ENCODE data around the gene LMF1.

Gene LMF1

DNA sequence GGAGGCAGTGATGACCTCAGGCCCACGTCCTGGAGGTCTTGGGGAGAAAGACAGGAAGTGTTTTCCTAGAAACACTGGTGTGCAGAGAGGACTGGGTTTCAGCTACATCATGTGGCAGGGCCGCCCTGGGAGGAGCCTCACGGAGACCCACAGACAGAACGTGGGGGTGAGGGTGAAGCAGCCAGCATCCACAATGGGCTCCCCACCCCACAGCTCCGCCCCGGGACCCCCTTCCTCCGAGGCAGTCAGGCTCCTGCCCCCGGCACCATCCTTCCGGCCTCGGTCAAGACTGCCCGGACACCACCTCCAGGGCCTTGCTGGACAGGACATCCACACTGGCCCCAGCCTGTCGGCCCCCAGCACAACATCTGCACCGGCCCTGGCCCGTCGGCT is 51.1 kb downstream of the LMF1 start:
- TF ChIP-seq POLR2AphosphoS5 (IDR thresholded peaks at IDR 0.05; ENCODE audit: low read depth, low read length) (no peak), FOXP2 (optimal IDR thresholded peaks at IDR 0.05; ENCODE audit: borderline replicate concordance, extremely low read depth, extremely low read length, insufficient read depth) (no peak), TAF1 (IDR thresholded peaks at IDR 0.05; ENCODE audit: borderline replicate concordance, insufficient read depth, low read length) (no peak), SIN3A (IDR thresholded peaks at IDR 0.05; ENCODE audit: borderline replicate concordance, insufficient read depth, low read length) (no peak)
- TF ChIP-seq, protein P1, sequence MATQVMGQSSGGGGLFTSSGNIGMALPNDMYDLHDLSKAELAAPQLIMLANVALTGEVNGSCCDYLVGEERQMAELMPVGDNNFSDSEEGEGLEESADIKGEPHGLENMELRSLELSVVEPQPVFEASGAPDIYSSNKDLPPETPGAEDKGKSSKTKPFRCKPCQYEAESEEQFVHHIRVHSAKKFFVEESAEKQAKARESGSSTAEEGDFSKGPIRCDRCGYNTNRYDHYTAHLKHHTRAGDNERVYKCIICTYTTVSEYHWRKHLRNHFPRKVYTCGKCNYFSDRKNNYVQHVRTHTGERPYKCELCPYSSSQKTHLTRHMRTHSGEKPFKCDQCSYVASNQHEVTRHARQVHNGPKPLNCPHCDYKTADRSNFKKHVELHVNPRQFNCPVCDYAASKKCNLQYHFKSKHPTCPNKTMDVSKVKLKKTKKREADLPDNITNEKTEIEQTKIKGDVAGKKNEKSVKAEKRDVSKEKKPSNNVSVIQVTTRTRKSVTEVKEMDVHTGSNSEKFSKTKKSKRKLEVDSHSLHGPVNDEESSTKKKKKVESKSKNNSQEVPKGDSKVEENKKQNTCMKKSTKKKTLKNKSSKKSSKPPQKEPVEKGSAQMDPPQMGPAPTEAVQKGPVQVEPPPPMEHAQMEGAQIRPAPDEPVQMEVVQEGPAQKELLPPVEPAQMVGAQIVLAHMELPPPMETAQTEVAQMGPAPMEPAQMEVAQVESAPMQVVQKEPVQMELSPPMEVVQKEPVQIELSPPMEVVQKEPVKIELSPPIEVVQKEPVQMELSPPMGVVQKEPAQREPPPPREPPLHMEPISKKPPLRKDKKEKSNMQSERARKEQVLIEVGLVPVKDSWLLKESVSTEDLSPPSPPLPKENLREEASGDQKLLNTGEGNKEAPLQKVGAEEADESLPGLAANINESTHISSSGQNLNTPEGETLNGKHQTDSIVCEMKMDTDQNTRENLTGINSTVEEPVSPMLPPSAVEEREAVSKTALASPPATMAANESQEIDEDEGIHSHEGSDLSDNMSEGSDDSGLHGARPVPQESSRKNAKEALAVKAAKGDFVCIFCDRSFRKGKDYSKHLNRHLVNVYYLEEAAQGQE (IDR thresholded peaks at IDR 0.05; ENCODE audit: insufficient read depth in 1 of 2, low read depth in 2 of 2, low read length in 2 of 2) = no peak

DNA sequence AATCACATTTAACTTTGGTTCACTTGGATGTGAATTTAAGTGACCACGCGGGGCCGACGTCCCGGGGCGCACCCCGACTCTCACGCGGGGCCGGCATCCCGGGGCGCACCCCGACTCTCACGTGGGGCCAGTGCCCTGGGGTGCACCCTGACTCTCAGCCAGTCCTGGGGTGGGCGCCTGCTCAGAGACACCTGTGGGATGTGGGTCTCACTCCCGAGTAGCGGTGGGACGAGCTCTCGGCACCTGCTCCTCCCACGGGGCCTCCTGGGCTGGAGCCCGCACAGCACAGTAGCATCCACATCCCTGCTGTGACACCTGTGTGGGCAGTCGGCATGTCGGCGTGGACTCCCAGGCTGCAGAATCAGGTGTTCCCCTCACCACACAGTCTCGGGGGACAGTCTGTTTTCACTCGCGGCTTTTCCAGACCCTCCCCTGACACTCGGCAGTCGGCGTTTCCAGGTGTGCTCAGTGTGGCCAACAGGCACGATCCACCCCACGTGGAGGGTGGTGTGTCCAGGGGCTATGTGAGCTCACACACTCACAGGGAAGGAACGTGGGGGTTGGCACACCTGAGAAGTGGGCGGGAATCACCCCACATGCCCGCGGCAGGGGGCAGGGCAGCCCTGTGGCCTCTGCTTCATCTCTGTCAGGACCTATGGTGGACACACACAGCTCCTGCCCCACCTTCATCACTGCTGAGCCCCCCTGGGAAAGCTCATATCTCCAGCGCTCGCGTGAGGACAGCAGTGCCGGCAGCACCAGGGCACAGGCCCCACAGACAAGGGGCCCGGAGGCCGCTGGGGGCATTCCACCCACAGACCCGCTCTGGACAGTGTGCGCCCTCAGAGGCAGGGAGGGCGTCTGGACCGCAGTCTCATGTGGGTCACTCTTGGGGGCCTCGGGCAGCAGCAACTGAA is 51.8 kb downstream of the LMF1 start:
- no peak for TF ChIP-seq TAF1 (IDR thresholded peaks at IDR 0.05; ENCODE audit: borderline replicate concordance, insufficient read depth, low read length)
- no peak for TF ChIP-seq FOXP2 (optimal IDR thresholded peaks at IDR 0.05; ENCODE audit: borderline replicate concordance, extremely low read depth, extremely low read length, insufficient read depth)
- no peak for TF ChIP-seq SIN3A (IDR thresholded peaks at IDR 0.05; ENCODE audit: borderline replicate concordance, insufficient read depth, low read length)
- TF ChIP-seq, protein P1 (IDR thresholded peaks at IDR 0.05; ENCODE audit: insufficient read depth in 1 of 2, low read depth in 2 of 2, low read length in 2 of 2) = no peak
- no peak for TF ChIP-seq POLR2AphosphoS5 (IDR thresholded peaks at IDR 0.05; ENCODE audit: low read depth, low read length)

DNA sequence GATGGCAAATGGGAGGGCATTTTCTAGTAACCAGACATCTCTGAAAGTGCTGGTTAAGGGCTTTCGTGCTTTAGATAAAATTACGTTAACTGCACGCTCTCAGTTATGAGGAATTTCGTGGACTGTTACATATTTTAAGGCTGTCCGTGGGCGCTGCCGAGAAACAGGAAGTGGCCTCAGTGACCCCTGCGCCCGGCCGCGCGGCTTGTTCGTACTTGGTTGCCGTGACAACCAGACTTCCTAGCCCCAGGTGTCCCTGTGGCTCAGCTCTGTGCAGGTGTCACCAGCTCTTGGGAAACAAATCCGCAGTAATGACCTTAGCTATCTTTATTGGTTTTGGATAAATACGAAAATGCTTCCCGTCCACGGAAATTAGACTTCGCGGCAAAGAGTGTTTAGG is 52.7 kb downstream of the LMF1 start:
- TF ChIP-seq, protein P1 (IDR thresholded peaks at IDR 0.05; ENCODE audit: insufficient read depth in 1 of 2, low read depth in 2 of 2, low read length in 2 of 2) = no peak
- TF ChIP-seq FOXP2 (optimal IDR thresholded peaks at IDR 0.05; ENCODE audit: borderline replicate concordance, extremely low read depth, extremely low read length, insufficient read depth) (no peak), SIN3A (IDR thresholded peaks at IDR 0.05; ENCODE audit: borderline replicate concordance, insufficient read depth, low read length) (no peak), TAF1 (IDR thresholded peaks at IDR 0.05; ENCODE audit: borderline replicate concordance, insufficient read depth, low read length) (no peak), POLR2AphosphoS5 (IDR thresholded peaks at IDR 0.05; ENCODE audit: low read depth, low read length) (no peak)

DNA sequence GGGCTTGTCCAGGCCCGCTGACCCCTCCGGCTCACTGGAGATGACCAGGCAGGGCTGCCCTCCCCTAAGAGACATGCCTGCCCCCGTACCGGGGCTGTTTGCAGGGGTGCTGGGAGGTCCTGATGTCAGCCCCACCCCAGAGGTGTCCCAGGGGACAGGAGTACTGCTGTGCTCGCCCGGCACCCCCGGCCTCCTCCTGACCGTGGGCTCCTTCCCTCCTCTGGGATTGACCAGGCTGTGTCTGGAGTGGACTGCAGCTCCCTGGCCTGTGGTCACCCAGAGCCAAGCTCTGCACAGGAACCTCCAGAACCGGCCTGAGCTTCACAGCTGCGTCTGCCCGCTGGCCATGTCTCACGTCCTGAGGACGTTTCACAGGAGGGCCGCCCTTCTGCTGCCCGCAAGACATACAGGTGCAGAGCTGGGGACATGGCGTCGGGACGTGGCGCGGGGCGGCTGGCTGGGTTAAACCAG is 53.2 kb downstream of the LMF1 start:
- TF ChIP-seq, protein P1 (IDR thresholded peaks at IDR 0.05; ENCODE audit: insufficient read depth in 1 of 2, low read depth in 2 of 2, low read length in 2 of 2) = no peak
- TF ChIP-seq POLR2AphosphoS5 (IDR thresholded peaks at IDR 0.05; ENCODE audit: low read depth, low read length) = no peak
- no peak for TF ChIP-seq SIN3A (IDR thresholded peaks at IDR 0.05; ENCODE audit: borderline replicate concordance, insufficient read depth, low read length)
- no peak for TF ChIP-seq TAF1 (IDR thresholded peaks at IDR 0.05; ENCODE audit: borderline replicate concordance, insufficient read depth, low read length)
- TF ChIP-seq FOXP2 (optimal IDR thresholded peaks at IDR 0.05; ENCODE audit: borderline replicate concordance, extremely low read depth, extremely low read length, insufficient read depth) = no peak

All from PFSK-1 (cell line).